HG03460 (cell line): Measurements from ENCODE around the gene SIMC1.

Experiments
- ATAC-seq: cut with Tn5 transposase; IDR thresholded peaks from one replicate; pipeline ENCODE4 v1.9.1; 2021; ENCODE audit not compliant: unreplicated experiment

The SIMC1 gene

GRCh38 chr5:176361437-176362232 is 123.4 kb downstream of the SIMC1 start, which contains the start of gene KIAA1191:
Gene KIAA1191 (minus strand): TSS chr5:176361764. CDS start chr5:176359508, 2,256 bp downstream.
- ATAC-seq, result peak; percentile 87

- no peak for ATAC-seq
These were observed 123.9 kb downstream of the SIMC1 start for GRCh38 chr5:176362233-176362490.

GRCh38 chr5:176364765-176365350 is 126.6 kb downstream of the SIMC1 start:
- ATAC-seq, result no peak

- ATAC-seq, result peak; percentile 32
These were observed 127.4 kb downstream of the SIMC1 start, which contains the start of gene ARL10 for GRCh38 chr5:176365351-176366231. Gene ARL10 (plus strand): TSS chr5:176365487. CDS start chr5:176365564, 77 bp downstream.

- no peak for ATAC-seq
These were observed 128.1 kb downstream of the SIMC1 start for GRCh38 chr5:176366232-176366894.

GRCh38 chr5:176368726-176369125 is 130.5 kb downstream of the SIMC1 start:
- ATAC-seq, result no peak

- ATAC-seq, result no peak
These were observed 131.9 kb downstream of the SIMC1 start for GRCh38 chr5:176369934-176370711.

GRCh38 chr5:176371621-176372539 is 133.7 kb downstream of the SIMC1 start:
- ATAC-seq, result no peak

GRCh38 chr5:176373100-176373818 is 135.0 kb downstream of the SIMC1 start:
- ATAC-seq, result no peak

GRCh38 chr5:176379881-176380280 is 141.7 kb downstream of the SIMC1 start:
- peak; percentile 53 for ATAC-seq

- no peak for ATAC-seq
These were observed 143.2 kb downstream of the SIMC1 start for GRCh38 chr5:176381423-176381822.

- ATAC-seq, result no peak
These were observed 143.8 kb downstream of the SIMC1 start for GRCh38 chr5:176381979-176382378.

- ATAC-seq, result no peak
These were observed 144.5 kb downstream of the SIMC1 start for GRCh38 chr5:176382721-176383120.

GRCh38 chr5:176383248-176383905 is 145.2 kb downstream of the SIMC1 start:
- ATAC-seq, result no peak

GRCh38 chr5:176383961-176384360 is 145.7 kb downstream of the SIMC1 start:
- ATAC-seq, result no peak

GRCh38 chr5:176384366-176384930 is 146.2 kb downstream of the SIMC1 start:
- ATAC-seq, result no peak

- no peak for ATAC-seq
These were observed 146.8 kb downstream of the SIMC1 start for GRCh38 chr5:176384991-176385390.

- ATAC-seq, result no peak
These were observed 148.3 kb downstream of the SIMC1 start for GRCh38 chr5:176386491-176386890.
